ENCODE measurements around the gene CISH. TPM values are rescaled to one million over a fixed set of nuclear protein-coding genes. Genes with fewer than 3 reads are reported as not detected.

The CISH gene
- total and polyA plus RNA-seq, 3 donors from 2014 or later = 1.3 to 5.8 (median 3.7) TPM

GRCh38 chr3:50649451-50649931, 37.9 kb upstream of the CISH start:
- Histone ChIP-seq H3K27me3 (no peaks in the 10 kb centered on the region), H3K36me3 (ENCODE audit: low read depth, missing control alignments) (no peaks in the 10 kb centered on the region), H3K27ac (no peak overlapping the region), H3K4me3 (no peak overlapping the region), H3K9me3 (no peaks in the 10 kb centered on the region), H3K4me1 (peaks cover 7% of the 10 kb centered on the region)
- peak; percentile 39 for DNase-seq
- intact Hi-C loops (cut with DNase I; ENCODE audit: low total_unique reads) = no loop called here
- TF ChIP-seq POLR2A (IDR thresholded peaks at IDR 0.05) (no peak), CTCF (IDR thresholded peaks at IDR 0.05) (no peak)
- 56 to 64% methylated on average over 6 to 8 of the region's 8 CpGs for WGBS, 2 donors

- 75 to 89% methylated on average over 2 of the region's 2 CpGs for WGBS, 2 donors
- DNase-seq = no peak
These were observed 37.4 kb upstream of the CISH start for GRCh38 chr3:50648944-50649343.

GRCh38 chr3:50648313-50648712, 36.7 kb upstream of the CISH start:
- H3K36me3 ChIP-seq (ENCODE audit: low read depth, missing control alignments) = no peaks in the 10 kb centered on the region
- peak; percentile 28 for DNase-seq
- TF ChIP-seq POLR2A (IDR thresholded peaks at IDR 0.05) = no peak
- TF ChIP-seq CTCF (IDR thresholded peaks at IDR 0.05) = no peak

More at GRCh38 chr3:50648944-50649343, 37.4 kb upstream of the CISH start:
- intact Hi-C loops (cut with DNase I; ENCODE audit: low total_unique reads) = no loop called here
- H3K4me3 ChIP-seq = no peak overlapping the region
- peaks cover 7% of the 10 kb centered on the region for H3K4me1 ChIP-seq
- H3K36me3 ChIP-seq (ENCODE audit: low read depth, missing control alignments) = no peaks in the 10 kb centered on the region
- no peaks in the 10 kb centered on the region for H3K27me3 ChIP-seq
- no peak overlapping the region for H3K27ac ChIP-seq
- TF ChIP-seq POLR2A (IDR thresholded peaks at IDR 0.05) = no peak
- no peak for TF ChIP-seq CTCF (IDR thresholded peaks at IDR 0.05)
- no peaks in the 10 kb centered on the region for H3K9me3 ChIP-seq

GRCh38 chr3:50645378-50645777, 33.8 kb upstream of the CISH start:
- H3K27me3 ChIP-seq = no peaks in the 10 kb centered on the region
- no peak for TF ChIP-seq POLR2A (IDR thresholded peaks at IDR 0.05)
- H3K4me1 ChIP-seq = peaks cover 7% of the 10 kb centered on the region
- H3K9me3 ChIP-seq = no peaks in the 10 kb centered on the region
- H3K4me3 ChIP-seq = no peak overlapping the region
- no peaks in the 10 kb centered on the region for H3K36me3 ChIP-seq (ENCODE audit: low read depth, missing control alignments)
- WGBS, 2 donors = 78 to 91% methylated on average over 2 of the region's 2 CpGs
- intact Hi-C loops (cut with DNase I; ENCODE audit: low total_unique reads) = no loop called here
- no peak for DNase-seq
- no peak overlapping the region for H3K27ac ChIP-seq

More at GRCh38 chr3:50648313-50648712, 36.7 kb upstream of the CISH start:
- no peak overlapping the region for H3K27ac ChIP-seq
- H3K9me3 ChIP-seq = no peaks in the 10 kb centered on the region
- no peaks in the 10 kb centered on the region for H3K27me3 ChIP-seq
- WGBS, 2 donors = 64 to 89% methylated on average over 3 to 6 of the region's 6 CpGs
- intact Hi-C loops (cut with DNase I; ENCODE audit: low total_unique reads) = no loop called here
- peaks cover 7% of the 10 kb centered on the region for H3K4me1 ChIP-seq
- no peak overlapping the region for H3K4me3 ChIP-seq

GRCh38 chr3:50644561-50644960, 33.0 kb upstream of the CISH start:
- no peak overlapping the region for H3K27ac ChIP-seq
- H3K4me3 ChIP-seq = no peak overlapping the region
- no peak for TF ChIP-seq POLR2A (IDR thresholded peaks at IDR 0.05)
- no peak for TF ChIP-seq CTCF (IDR thresholded peaks at IDR 0.05)
- 64 to 68% methylated on average over 7 of the region's 7 CpGs for WGBS, 2 donors
- H3K4me1 ChIP-seq = peaks cover 7% of the 10 kb centered on the region
- intact Hi-C loops (cut with DNase I; ENCODE audit: low total_unique reads) = no loop called here
- no peaks in the 10 kb centered on the region for H3K27me3 ChIP-seq
- H3K36me3 ChIP-seq (ENCODE audit: low read depth, missing control alignments) = no peaks in the 10 kb centered on the region
- H3K9me3 ChIP-seq = no peaks in the 10 kb centered on the region
- DNase-seq = no peak

All from testis (tissue), 3 donors.